ENCODE measurements around the gene CDH23. TPM values are rescaled to one million over a fixed set of nuclear protein-coding genes. Genes with fewer than 3 reads are reported as not detected.

The CDH23 gene
- total and polyA plus RNA-seq, 9 of the 15 experiments (the other 6 are each of a cell fraction or from before 2014, with no cell fraction given), result 0.18 to 1.2 (median 0.47) TPM

- TF ChIP-seq ID3 (CRISPR knock-in tag; IDR thresholded peaks at IDR 0.05), result no peak
- no peak for TF ChIP-seq ID3 (tag; IDR thresholded peaks at IDR 0.05)
- TF ChIP-seq KLF1 (tag; IDR thresholded peaks at IDR 0.05), result no peak
- peak; percentile 59 to 68; a peak in 3 of 4 replicates for TF ChIP-seq MAZ (CRISPR knock-in tag; conservative IDR thresholded peaks at IDR 0.05 in 1 of 2, IDR thresholded peaks at IDR 0.05 in 1 of 2)
- 0 out of 2 replicates have a peak, but pooled peaks have one; percentile 50 for TF ChIP-seq HLTF (IDR thresholded peaks at IDR 0.05)
- TF ChIP-seq IFI16 (CRISPR knock-in tag; IDR thresholded peaks at IDR 0.05), result no peak
- 0 out of 4 replicates have a peak, but pooled peaks of 1 of the 2 experiments have one; percentile 40 for TF ChIP-seq SIN3A (IDR thresholded peaks at IDR 0.05; ENCODE audit: borderline replicate concordance in 2 of 2, control insufficient read depth in 1 of 2, low read depth in 2 of 2, low read length in 2 of 2)
- no peak for TF ChIP-seq CHD4 (IDR thresholded peaks at IDR 0.05; ENCODE audit: insufficient read depth, insufficient replicate concordance, low read depth, low read length, poor library complexity, severe bottlenecking)
- TF ChIP-seq CEBPG (CRISPR knock-in tag; IDR thresholded peaks at IDR 0.05), result no peak
- TF ChIP-seq CEBPG (tag; conservative IDR thresholded peaks at IDR 0.05 in 1 of 2, IDR thresholded peaks at IDR 0.05 in 1 of 2), result no peak
- no peak for TF ChIP-seq AFF4 (CRISPR knock-in tag; IDR thresholded peaks at IDR 0.05)
- TF ChIP-seq YY1 (IDR thresholded peaks at IDR 0.05; ENCODE audit: borderline replicate concordance in 1 of 3, control insufficient read depth in 1 of 3, extremely low read depth in 1 of 3, insufficient read depth in 3 of 3, insufficient read length in 1 of 3, insufficient replicate concordance in 2 of 3, low read depth in 1 of 3, low read length in 2 of 3), result peak in 1 of 3 experiments; percentile 21
- TF ChIP-seq, protein P1, sequence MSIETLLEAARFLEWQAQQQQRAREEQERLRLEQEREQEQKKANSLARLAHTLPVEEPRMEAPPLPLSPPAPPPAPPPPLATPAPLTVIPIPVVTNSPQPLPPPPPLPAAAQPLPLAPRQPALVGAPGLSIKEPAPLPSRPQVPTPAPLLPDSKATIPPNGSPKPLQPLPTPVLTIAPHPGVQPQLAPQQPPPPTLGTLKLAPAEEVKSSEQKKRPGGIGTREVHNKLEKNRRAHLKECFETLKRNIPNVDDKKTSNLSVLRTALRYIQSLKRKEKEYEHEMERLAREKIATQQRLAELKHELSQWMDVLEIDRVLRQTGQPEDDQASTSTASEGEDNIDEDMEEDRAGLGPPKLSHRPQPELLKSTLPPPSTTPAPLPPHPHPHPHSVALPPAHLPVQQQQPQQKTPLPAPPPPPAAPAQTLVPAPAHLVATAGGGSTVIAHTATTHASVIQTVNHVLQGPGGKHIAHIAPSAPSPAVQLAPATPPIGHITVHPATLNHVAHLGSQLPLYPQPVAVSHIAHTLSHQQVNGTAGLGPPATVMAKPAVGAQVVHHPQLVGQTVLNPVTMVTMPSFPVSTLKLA (conservative IDR thresholded peaks at IDR 0.05), result peak; percentile 82 to 91
- TF ChIP-seq ZBTB7A (IDR thresholded peaks at IDR 0.05; ENCODE audit: borderline replicate concordance, control insufficient read depth, low read depth, low read length), result peak; percentile 58; the same call in 1 of the 2 replicates
- peak; percentile 28; the same call in 1 of the 2 replicates for TF ChIP-seq ZBTB33 (CRISPR knock-in tag; IDR thresholded peaks at IDR 0.05)
These were observed 415.5 kb downstream of the CDH23 start (continued) for GRCh38 chr10:71812016-71812912.
